WTC11 (cell line): ENCODE measurements around the gene SMOC2. TPM values are rescaled to one million over a fixed set of nuclear protein-coding genes. Genes with fewer than 3 reads are reported as not detected.

Experiments
- ATAC-seq: fragments of 200-7000 bp; cut with Tn5 transposase; 2 replicates; pipeline ENCODE4 v1.10.0; 2021; ENCODE audit warnings: mild to moderate bottlenecking, moderate library complexity
- CTCF ChIA-PET: fragments of 300-600 bp; sonication (Branson Sonifier 250); formaldehyde crosslinking; loops from one replicate; lab custom pipeline; 2021; ENCODE audit warnings: antibody characterized with exemption; lab: Charles Lee
- POLR2A ChIA-PET: fragments of 350-600 bp; sonication (Branson Sonifier 250); formaldehyde crosslinking; loops from one replicate; lab custom pipeline; 2021; ENCODE audit warnings: antibody characterized with exemption; lab: Charles Lee
- DNase-seq: peaks from one replicate; pipeline ENCODE4 v3.0.0; 2021; ENCODE audit warnings: low spot score
- H3K27ac Mint-ChIP-seq: 2 replicates; pipeline ENCODE4 v1.8.0; 2021; ENCODE audit warnings: mixed read lengths
- H3K27me3 Mint-ChIP-seq: 2 replicates; pipeline ENCODE4 v1.8.0; 2021; ENCODE audit warnings: low read depth, mild to moderate bottlenecking, moderate library complexity, mixed read lengths
- H3K36me3 Mint-ChIP-seq: 2 replicates; pipeline ENCODE4 v1.8.0; 2021; ENCODE audit warnings: mixed read lengths
- H3K4me1 Mint-ChIP-seq: 2 replicates; pipeline ENCODE4 v1.8.0; 2022; ENCODE audit warnings: mixed read lengths
- H3K4me3 Mint-ChIP-seq: 2 replicates; pipeline ENCODE4 v1.8.0; 2021; ENCODE audit warnings: mild to moderate bottlenecking, moderate library complexity, mixed read lengths
- H3K9me3 Mint-ChIP-seq: 2 replicates; pipeline ENCODE4 v1.8.0; 2021; ENCODE audit warnings: mixed read lengths
- ELF4 ChIP-seq: sonication (generic); formaldehyde crosslinking; IDR thresholded peaks from 2 replicates; pipeline ENCODE4 v1.8.1; 2022; ENCODE audit warnings: low read depth, mild to moderate bottlenecking, moderate library complexity, missing genetic modification reagents
- ESRRA ChIP-seq: sonication (generic); formaldehyde crosslinking; IDR thresholded peaks from 2 replicates; pipeline ENCODE4 v1.8.1; 2022; ENCODE audit warnings: mild to moderate bottlenecking, missing genetic modification reagents, borderline replicate concordance
- ETV6 ChIP-seq: sonication (generic); formaldehyde crosslinking; IDR thresholded peaks from 2 replicates; pipeline ENCODE4 v1.8.1; 2022; ENCODE audit warnings: mild to moderate bottlenecking, missing genetic modification reagents
- MXD4 ChIP-seq: fragments of 250-450 bp; sonication (Bioruptor Pico); IDR thresholded peaks from 2 replicates; pipeline ENCODE4 v1.8.0; 2021; ENCODE audit warnings: mild to moderate bottlenecking, moderate library complexity, borderline replicate concordance
- NFATC4 ChIP-seq: fragments of 250-450 bp; sonication (Bioruptor Pico); IDR thresholded peaks from 2 replicates; pipeline ENCODE4 v1.9.0; 2021; ENCODE audit warnings: mild to moderate bottlenecking
- NFYB ChIP-seq: sonication (generic); formaldehyde crosslinking; conservative IDR thresholded peaks from 2 replicates; pipeline ENCODE4 v1.8.0; 2022; ENCODE audit warnings: low read depth, missing genetic modification reagents
- SOX15 ChIP-seq: fragments of 250-450 bp; sonication (Bioruptor Pico); IDR thresholded peaks from 2 replicates; pipeline ENCODE4 v1.9.0; 2021; ENCODE audit warnings: mild to moderate bottlenecking
- TCF7 ChIP-seq: sonication (generic); formaldehyde crosslinking; IDR thresholded peaks from 2 replicates; pipeline ENCODE4 v1.8.0; 2022; ENCODE audit warnings: mild to moderate bottlenecking, low read depth, missing genetic modification reagents, moderate library complexity
- TEAD4 ChIP-seq: sonication (generic); formaldehyde crosslinking; IDR thresholded peaks from 2 replicates; pipeline ENCODE4 v1.8.0; 2022; ENCODE audit warnings: mild to moderate bottlenecking, missing genetic modification reagents
- ZNF219 ChIP-seq: sonication (generic); formaldehyde crosslinking; IDR thresholded peaks from 2 replicates; pipeline ENCODE4 v1.8.0; 2023; ENCODE audit warnings: missing genetic modification reagents, mild to moderate bottlenecking, borderline replicate concordance
- ZNF232 ChIP-seq: sonication (generic); formaldehyde crosslinking; IDR thresholded peaks from 2 replicates; pipeline ENCODE4 v1.8.0; 2022; ENCODE audit warnings: mild to moderate bottlenecking, missing genetic modification reagents
- ZNF317 ChIP-seq: sonication (generic); formaldehyde crosslinking; IDR thresholded peaks from 2 replicates; pipeline ENCODE4 v1.8.1; 2023; ENCODE audit warnings: low read depth, mild to moderate bottlenecking, moderate library complexity, missing genetic modification reagents, borderline replicate concordance
- total RNA-seq: library from RNA; stranded (reverse); gene quantifications from 3 replicates; pipeline ENCODE4 v1.2.3, GENCODE V29; 2021
- TF ChIP-seq, protein P1 (sequence below): fragments of 250-450 bp; sonication (Bioruptor Pico); IDR thresholded peaks from 2 replicates; pipeline ENCODE4 v1.9.0; 2021; ENCODE audit warnings: mild to moderate bottlenecking
- TF ChIP-seq, protein P2 (sequence below): sonication (generic); formaldehyde crosslinking; IDR thresholded peaks from 2 replicates; pipeline ENCODE4 v1.8.0; 2022; ENCODE audit warnings: mild to moderate bottlenecking, missing genetic modification reagents
- TF ChIP-seq, protein P3 (sequence below): sonication (generic); formaldehyde crosslinking; IDR thresholded peaks from 2 replicates; pipeline ENCODE4 v1.8.0; 2022; ENCODE audit warnings: missing genetic modification reagents
- TF ChIP-seq, protein P4 (sequence below): sonication (generic); formaldehyde crosslinking; conservative IDR thresholded peaks from 2 replicates; pipeline ENCODE4 v1.8.1; 2023; ENCODE audit warnings: mild to moderate bottlenecking, low read depth, missing genetic modification reagents, moderate library complexity

SMOC2 gene
- total RNA-seq, 1 experiment from 2014 or later, result 3.9 TPM

DNA sequence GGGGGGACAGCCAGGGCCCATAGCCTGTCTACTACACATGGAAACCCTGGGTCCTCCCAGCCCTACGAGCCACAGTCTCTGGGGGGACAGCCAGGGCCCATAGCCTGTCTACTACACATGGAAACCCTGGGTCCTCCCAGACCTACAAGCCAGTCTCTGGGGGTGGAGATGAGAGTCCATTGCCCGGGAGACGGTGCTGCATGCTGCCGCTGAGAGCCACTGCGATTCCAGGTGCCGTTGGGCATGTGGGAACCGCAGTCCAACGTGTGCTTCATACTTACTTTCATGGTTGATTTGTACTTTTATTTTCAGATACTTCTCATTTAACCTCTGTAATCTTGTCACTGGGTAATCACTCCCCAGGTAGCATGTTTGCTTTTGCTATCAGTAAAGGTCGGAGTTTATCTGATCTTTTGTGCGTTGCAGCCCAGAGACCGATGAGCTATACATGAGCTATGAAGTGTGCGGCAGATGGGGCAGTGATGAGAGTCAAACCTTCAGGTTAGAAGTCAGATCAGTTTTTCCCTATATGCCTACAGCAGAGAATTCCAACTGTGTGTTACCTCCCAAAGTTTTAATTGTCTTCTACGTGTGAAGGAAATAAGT, 58.2 kb downstream of the SMOC2 start:
- POLR2A ChIA-PET, result no interaction called here
- ATAC-seq, result no peak
- Mint-ChIP-seq H3K9me3 (peaks cover 3% of the 10 kb centered on the region), H3K36me3 (peaks cover 5% of the 10 kb centered on the region; the same call in 1 of the 2 replicates), H3K27me3 (no peaks in the 10 kb centered on the region; the same call in 1 of the 2 replicates), H3K4me3 (no peak overlapping the region), H3K27ac (no peak overlapping the region)
- no peak for TF ChIP-seq NFYB (CRISPR knock-in tag)
- TF ChIP-seq, protein P1, sequence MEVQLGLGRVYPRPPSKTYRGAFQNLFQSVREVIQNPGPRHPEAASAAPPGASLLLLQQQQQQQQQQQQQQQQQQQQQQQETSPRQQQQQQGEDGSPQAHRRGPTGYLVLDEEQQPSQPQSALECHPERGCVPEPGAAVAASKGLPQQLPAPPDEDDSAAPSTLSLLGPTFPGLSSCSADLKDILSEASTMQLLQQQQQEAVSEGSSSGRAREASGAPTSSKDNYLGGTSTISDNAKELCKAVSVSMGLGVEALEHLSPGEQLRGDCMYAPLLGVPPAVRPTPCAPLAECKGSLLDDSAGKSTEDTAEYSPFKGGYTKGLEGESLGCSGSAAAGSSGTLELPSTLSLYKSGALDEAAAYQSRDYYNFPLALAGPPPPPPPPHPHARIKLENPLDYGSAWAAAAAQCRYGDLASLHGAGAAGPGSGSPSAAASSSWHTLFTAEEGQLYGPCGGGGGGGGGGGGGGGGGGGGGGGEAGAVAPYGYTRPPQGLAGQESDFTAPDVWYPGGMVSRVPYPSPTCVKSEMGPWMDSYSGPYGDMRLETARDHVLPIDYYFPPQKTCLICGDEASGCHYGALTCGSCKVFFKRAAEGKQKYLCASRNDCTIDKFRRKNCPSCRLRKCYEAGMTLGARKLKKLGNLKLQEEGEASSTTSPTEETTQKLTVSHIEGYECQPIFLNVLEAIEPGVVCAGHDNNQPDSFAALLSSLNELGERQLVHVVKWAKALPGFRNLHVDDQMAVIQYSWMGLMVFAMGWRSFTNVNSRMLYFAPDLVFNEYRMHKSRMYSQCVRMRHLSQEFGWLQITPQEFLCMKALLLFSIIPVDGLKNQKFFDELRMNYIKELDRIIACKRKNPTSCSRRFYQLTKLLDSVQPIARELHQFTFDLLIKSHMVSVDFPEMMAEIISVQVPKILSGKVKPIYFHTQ, result no peak
- no peak for TF ChIP-seq MXD4
- TF ChIP-seq ESRRA, result no peak
- TF ChIP-seq, protein P2, sequence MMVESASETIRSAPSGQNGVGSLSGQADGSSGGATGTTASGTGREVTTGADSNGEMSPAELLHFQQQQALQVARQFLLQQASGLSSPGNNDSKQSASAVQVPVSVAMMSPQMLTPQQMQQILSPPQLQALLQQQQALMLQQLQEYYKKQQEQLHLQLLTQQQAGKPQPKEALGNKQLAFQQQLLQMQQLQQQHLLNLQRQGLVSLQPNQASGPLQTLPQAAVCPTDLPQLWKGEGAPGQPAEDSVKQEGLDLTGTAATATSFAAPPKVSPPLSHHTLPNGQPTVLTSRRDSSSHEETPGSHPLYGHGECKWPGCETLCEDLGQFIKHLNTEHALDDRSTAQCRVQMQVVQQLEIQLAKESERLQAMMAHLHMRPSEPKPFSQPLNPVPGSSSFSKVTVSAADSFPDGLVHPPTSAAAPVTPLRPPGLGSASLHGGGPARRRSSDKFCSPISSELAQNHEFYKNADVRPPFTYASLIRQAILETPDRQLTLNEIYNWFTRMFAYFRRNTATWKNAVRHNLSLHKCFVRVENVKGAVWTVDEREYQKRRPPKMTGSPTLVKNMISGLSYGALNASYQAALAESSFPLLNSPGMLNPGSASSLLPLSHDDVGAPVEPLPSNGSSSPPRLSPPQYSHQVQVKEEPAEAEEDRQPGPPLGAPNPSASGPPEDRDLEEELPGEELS, result no peak
- TF ChIP-seq, protein P3, sequence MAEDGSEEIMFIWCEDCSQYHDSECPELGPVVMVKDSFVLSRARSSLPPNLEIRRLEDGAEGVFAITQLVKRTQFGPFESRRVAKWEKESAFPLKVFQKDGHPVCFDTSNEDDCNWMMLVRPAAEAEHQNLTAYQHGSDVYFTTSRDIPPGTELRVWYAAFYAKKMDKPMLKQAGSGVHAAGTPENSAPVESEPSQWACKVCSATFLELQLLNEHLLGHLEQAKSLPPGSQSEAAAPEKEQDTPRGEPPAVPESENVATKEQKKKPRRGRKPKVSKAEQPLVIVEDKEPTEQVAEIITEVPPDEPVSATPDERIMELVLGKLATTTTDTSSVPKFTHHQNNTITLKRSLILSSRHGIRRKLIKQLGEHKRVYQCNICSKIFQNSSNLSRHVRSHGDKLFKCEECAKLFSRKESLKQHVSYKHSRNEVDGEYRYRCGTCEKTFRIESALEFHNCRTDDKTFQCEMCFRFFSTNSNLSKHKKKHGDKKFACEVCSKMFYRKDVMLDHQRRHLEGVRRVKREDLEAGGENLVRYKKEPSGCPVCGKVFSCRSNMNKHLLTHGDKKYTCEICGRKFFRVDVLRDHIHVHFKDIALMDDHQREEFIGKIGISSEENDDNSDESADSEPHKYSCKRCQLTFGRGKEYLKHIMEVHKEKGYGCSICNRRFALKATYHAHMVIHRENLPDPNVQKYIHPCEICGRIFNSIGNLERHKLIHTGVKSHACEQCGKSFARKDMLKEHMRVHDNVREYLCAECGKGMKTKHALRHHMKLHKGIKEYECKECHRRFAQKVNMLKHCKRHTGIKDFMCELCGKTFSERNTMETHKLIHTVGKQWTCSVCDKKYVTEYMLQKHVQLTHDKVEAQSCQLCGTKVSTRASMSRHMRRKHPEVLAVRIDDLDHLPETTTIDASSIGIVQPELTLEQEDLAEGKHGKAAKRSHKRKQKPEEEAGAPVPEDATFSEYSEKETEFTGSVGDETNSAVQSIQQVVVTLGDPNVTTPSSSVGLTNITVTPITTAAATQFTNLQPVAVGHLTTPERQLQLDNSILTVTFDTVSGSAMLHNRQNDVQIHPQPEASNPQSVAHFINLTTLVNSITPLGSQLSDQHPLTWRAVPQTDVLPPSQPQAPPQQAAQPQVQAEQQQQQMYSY (CRISPR knock-in tag), result no peak
- no peak for TF ChIP-seq TEAD4 (CRISPR knock-in tag)
- TF ChIP-seq ZNF232 (CRISPR knock-in tag), result no peak
- TF ChIP-seq SOX15 (CRISPR knock-in tag), result no peak
- TF ChIP-seq TCF7 (CRISPR knock-in tag), result no peak
- no peak for TF ChIP-seq ETV6 (CRISPR knock-in tag)
- TF ChIP-seq, all 79 proteins: peak for 0
- peaks cover 17% of the 10 kb centered on the region for H3K4me1 Mint-ChIP-seq
- CTCF ChIA-PET, result no interaction called here
- no peak for DNase-seq

DNA sequence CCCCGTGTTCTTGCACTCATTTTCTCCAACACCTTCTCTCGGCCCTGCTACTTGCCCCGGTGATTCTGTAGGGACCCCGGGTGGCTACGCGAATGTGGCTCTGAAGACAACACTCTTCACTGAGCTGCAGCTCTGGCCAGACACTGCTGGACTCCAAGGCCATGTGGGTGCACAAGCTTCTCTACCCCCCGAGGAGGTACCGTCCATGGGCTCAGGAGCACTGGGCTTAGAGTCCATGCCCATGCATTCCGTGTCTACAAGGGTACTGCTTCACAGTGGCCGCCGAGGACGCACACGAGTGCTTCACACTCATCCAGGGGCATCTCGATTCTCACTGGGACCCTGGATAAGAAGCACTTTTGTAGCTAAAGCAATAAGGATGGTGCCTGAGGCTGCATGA, 59.5 kb downstream of the SMOC2 start:
- H3K4me1 Mint-ChIP-seq, result peaks cover 13% of the 10 kb centered on the region
- H3K4me3 Mint-ChIP-seq, result no peak overlapping the region
- CTCF ChIA-PET, result no interaction called here
- H3K27ac Mint-ChIP-seq, result no peak overlapping the region
- H3K27me3 Mint-ChIP-seq, result no peaks in the 10 kb centered on the region; the same call in 1 of the 2 replicates
- TF ChIP-seq ZNF219 (CRISPR knock-in tag), result no peak
- TF ChIP-seq NFATC4 (CRISPR knock-in tag), result no peak
- TF ChIP-seq TEAD4 (CRISPR knock-in tag), result no peak
- TF ChIP-seq ELF4 (CRISPR knock-in tag), result no peak
- no peak for TF ChIP-seq SOX15 (CRISPR knock-in tag)
- TF ChIP-seq, protein P4, sequence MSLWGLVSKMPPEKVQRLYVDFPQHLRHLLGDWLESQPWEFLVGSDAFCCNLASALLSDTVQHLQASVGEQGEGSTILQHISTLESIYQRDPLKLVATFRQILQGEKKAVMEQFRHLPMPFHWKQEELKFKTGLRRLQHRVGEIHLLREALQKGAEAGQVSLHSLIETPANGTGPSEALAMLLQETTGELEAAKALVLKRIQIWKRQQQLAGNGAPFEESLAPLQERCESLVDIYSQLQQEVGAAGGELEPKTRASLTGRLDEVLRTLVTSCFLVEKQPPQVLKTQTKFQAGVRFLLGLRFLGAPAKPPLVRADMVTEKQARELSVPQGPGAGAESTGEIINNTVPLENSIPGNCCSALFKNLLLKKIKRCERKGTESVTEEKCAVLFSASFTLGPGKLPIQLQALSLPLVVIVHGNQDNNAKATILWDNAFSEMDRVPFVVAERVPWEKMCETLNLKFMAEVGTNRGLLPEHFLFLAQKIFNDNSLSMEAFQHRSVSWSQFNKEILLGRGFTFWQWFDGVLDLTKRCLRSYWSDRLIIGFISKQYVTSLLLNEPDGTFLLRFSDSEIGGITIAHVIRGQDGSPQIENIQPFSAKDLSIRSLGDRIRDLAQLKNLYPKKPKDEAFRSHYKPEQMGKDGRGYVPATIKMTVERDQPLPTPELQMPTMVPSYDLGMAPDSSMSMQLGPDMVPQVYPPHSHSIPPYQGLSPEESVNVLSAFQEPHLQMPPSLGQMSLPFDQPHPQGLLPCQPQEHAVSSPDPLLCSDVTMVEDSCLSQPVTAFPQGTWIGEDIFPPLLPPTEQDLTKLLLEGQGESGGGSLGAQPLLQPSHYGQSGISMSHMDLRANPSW, result no peak
- TF ChIP-seq ZNF317 (CRISPR knock-in tag), result no peak
- POLR2A ChIA-PET, result no interaction called here
- ATAC-seq (no peak), DNase-seq (no peak)
- H3K36me3 Mint-ChIP-seq, result peaks cover 9% of the 10 kb centered on the region; the same call in 1 of the 2 replicates
- H3K9me3 Mint-ChIP-seq, result peaks cover 9% of the 10 kb centered on the region
